ENCODE results near the gene DISP3.

The DISP3 gene

DNA sequence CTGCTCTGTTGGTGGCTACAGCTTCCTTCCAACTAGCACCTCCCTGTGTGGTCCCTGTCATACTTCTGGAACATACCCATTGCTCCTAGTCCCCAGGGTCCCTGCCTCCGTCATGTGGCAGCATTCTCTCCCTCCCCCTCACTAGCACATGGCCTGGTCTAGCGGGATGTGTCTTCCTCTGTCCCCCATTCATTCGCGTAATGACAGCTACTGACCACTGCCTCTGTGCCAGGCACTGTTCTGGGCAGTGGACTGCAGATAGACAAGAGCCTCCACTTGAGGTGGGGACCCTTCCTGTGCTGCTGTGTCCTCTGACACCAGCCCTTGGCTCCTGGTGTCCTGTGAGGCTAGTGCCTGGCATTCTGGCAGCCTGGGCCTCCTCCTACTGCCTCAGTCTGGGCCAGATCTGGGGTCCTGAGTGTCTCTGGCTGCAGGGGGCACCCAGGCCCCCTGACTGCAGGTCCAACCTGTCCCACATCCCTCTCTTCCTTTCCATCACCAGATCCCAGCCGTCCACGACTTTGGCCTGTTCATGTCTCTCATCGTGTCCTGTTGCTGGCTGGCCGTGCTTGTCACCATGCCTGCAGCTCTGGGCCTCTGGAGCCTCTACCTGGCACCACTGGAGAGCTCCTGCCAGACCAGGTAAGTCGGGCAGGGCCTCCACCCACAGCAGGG, 38.1 kb downstream of the DISP3 start:
- no peak for DNase-seq

DNA sequence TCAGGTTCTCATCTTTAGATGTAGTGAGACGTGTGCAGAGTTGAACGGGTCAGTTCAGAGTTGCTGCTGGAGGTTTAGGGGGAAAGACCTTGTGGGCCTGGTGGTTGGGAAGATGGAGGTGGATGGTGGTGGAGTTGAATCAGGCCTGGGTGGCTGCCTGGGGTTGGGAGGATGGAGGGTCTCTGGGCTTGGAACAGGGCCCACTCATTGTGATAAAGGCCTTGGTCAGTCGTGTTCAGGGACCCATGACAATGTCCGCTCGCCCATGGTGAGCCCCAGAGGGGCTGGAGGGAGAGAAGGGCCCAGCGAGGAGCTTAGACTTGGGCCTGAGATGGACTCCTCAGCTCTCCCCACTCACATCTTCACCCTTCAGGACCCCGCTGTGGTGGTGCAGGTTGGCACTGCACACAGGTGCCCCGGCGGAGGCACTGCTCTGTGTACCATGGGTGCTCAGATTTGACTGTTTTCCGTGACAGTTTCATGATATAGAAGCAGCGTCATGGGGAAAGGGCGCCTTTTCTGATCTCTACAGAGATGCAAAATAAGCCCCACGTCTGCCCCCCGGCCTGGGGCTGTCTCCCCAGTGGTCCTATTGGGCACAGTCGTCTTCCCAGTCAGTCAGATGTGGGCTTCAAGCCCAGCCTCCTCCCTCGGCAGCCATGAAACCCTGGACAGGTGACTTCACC, 39.2 kb downstream of the DISP3 start:
- no peak for DNase-seq

GRCh38 chr1:11518791-11519628, 40.1 kb downstream of the DISP3 start:
- no peak for DNase-seq

GRCh38 chr1:11519629-11520031, 40.7 kb downstream of the DISP3 start:
- no peak for DNase-seq

- DNase-seq = no peak
Observed at GRCh38 chr1:11520531-11521233, 41.7 kb downstream of the DISP3 start.

DNA sequence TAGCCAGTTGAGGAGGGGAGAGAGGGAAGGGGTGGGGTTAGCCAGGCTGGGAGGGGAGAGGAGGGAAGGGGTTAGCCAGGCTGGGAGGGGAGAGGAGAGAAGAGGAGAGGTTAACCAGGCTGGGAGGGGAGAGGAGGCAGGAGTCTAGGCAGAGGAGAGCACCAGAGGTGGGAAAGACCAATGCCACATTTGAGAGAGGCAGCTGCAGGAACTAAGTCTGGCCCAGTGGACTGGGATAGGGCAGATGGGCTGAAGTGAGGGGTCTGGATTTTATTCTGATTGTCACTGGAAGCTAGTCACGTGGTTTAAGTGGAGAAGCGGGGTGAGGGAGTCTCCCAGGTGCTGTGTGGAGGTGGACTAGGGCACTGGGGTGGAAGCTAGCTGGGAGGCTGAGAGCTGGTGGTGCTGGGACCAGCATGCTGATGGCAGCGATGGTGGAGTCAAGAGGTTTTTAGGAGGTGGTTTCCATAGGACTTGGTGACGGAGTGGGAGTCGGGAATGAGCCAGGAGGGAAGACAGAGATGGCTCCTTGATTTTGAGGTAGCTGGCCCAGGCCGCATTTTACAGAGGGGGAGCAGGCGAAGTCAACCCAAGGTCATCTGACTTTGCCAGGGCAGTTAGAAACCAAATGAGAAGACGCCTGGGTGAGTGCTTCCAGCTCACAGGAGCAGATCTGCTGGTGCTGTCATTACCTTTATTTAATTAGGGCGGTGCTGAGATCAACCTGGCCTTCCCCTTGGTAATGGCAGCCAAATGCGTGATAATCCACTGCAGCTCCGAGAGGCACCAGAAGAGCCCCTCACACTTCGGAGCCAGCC, 42.8 kb downstream of the DISP3 start:
- no peak for DNase-seq

- no peak for DNase-seq
Observed at GRCh38 chr1:11522400-11523235, 43.7 kb downstream of the DISP3 start.

DNA sequence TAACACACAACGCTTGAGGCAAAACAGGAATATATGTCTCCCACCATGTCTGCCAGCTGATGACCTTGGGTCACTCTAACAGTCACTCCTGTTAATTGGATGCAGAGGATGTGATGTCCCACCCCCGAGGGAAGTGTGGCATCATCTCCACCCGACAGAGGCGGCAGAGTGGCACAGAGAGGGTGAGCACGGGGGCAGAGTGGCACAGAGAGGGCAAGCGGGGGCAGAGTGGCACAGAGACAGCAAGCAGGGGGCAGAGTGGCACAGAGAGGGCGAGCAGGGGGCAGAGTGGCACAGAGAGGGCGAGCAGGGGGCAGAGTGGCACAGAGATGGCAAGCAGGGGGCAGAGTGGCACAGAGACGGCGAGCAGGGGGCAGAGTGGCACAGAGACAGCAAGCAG, 44.3 kb downstream of the DISP3 start:
- no peak for DNase-seq

DNA sequence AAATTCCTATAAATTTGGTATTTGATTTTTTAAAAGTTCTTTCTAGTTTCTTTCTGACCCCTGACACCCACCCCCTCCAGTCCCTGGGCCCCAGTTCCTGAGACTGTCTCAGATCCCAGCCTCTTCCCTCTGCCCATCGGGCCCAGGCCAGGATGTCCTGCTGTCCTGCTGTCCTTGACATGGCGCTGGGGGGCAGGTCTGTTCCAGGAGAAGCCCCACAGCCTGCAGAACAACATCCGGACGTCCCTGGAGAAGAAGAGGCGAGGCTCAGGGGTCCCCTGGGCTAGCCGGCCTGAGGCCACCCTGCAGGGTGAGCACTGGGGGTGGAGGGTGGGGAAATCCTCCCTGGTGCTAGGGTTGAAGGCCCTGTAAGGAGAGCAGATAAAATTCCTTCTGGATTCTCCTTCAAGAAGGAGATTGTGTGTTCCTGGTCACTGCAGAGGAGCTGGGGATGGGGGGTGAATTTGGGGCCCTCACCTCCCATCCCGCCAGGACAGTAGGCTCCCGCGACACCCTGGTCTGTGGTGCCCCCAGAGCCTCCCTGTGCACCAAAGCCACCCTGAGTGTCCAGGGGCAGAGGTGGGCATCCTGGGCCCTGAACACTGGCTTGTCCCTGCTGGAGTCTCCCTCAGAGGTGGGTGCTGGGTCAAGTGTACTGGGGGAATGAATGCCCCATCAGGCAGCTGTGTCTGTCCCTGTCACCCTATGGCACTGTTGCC, 45.0 kb downstream of the DISP3 start:
- DNase-seq = no peak

GRCh38 chr1:11524465-11525150, 45.7 kb downstream of the DISP3 start:
- DNase-seq = no peak

DNA sequence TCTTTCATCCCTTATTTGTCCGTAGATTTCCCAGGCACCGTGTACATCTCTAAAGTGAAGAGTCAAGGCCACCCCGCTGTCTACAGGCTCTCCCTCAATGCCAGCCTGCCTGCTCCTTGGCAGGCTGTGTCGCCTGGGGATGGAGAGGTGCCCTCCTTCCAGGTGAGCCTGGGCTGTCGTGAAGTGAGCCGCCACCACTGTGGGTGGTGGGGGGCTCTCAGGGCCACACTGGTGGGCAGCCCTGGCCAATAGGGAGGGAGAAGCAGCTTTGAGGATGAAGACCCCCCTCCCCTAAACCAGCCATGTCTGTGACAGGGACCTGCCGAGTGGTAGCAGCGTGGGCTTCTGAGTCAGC, 46.2 kb downstream of the DISP3 start:
- DNase-seq = no peak

GRCh38 chr1:11525516-11525915, 46.6 kb downstream of the DISP3 start:
- no peak for DNase-seq

DNA sequence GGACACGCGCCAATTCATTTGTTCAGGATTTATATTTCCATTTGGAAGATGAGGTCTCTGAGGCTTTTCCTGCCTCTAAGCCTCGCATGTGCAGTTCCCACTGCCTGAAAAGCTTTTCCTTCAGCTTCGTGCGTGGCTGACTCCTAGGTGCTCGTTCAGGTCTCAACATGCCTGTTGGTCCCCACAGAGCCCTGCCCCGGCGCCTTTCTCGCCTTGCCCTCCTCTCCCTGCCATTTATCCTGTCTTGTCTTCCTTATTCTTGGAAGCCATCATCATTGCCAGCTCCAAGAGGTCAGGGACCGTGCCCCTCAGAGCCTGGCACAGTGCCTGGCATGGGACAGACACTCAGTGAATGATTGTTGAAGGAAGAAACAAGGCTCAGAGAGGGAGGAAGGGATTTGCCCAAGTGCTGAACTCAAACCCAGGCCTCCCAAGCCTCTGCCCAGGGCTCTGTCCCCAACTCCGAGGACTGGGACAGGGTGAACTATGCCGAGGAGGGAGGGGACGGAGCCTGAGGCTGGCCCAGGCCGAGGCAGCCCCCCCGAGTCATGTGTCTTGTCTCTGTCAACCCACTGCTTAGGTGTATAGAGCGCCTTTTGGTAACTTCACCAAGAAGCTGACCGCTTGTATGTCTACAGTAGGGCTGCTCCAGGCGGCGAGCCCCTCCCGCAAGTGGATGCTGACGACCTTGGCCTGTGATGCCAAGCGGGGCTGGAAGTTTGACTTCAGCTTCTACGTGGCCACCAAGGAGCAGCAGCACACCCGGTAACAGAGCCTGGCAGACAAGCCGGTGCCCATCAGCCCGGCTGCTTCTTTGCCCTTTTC, 47.3 kb downstream of the DISP3 start:
- DNase-seq = no peak

- DNase-seq = no peak
Observed at GRCh38 chr1:11527541-11528452, 48.8 kb downstream of the DISP3 start.

DNA sequence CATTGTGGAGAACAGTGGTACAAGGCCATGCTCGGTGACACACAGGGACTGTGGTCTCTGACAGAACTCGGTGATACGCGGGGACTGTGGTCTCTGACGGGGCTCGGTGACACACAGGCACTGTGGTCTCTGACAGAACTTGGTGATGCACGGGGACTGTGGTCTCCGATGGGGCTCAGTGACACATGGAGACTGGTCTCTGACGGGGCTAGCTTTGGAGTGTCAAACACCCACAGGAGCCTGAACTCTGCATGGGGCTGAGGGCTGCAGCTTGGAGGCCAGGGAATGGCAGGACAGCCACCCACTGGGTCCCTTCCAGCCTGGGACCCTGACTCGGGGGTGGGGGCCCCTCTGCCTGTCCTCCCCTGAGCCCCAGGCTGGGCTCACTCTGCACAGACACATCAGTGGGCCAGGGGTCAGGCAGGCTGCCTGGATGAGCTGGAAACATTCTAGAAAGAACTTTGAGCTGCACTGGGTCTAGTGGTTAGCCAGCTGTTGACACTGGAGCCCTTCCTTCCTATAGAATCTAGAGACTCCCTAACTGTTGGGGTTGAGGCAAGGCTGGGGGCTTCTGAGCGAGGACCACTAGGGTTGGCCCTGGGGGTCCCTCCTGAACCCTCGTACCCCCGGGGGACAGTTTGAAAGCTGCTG, 49.8 kb downstream of the DISP3 start:
- DNase-seq = no peak

- no peak for DNase-seq
Observed at GRCh38 chr1:11529330-11529729, 50.4 kb downstream of the DISP3 start.

All from NCI-H510A (cell line).